Measurements from ENCODE around the gene TACC2.

The TACC2 gene

GRCh38 chr10:122154545-122155366, 165.8 kb downstream of the TACC2 start:
- H3K9ac ChIP-seq: peak overlapping the region in 7 of 11 experiments; percentile 7 to 50 (median 37); a peak in 5 of 22 replicates
- TF ChIP-seq Cebpa-rat (IDR thresholded peaks at IDR 0.05): no peak
- peak overlapping the region; percentile 59 to 81 (median 70) for H3K4me2 ChIP-seq
- no peaks in the 10 kb centered on the region for H3K9me3 ChIP-seq (replicated peaks in 1 of 11)
- peaks cover 24 to 51% (median 43%) of the 10 kb centered on the region in 10 experiments for H3K4me1 ChIP-seq
- peak overlapping the region in 2 of 11 experiments; percentile 34 to 40; a peak in 2 of 22 replicates for H3K27ac ChIP-seq
- peaks cover 0 to 8% (median 0%) of the 10 kb centered on the region in 11 experiments; a peak in 4 of 22 replicates for H3K27me3 ChIP-seq
- no peaks in the 10 kb centered on the region; a peak in 1 of 22 replicates for H4K20me1 ChIP-seq
- no peaks in the 10 kb centered on the region for H3K36me3 ChIP-seq
- no peak overlapping the region for H3K4me3 ChIP-seq

GRCh38 chr10:122157451-122157850, 168.5 kb downstream of the TACC2 start:
- Histone ChIP-seq H3K36me3 (no peaks in the 10 kb centered on the region), H4K20me1 (peaks cover 0 to 6% (median 0%) of the 10 kb centered on the region in 11 experiments; a peak in 3 of 22 replicates), H3K9me3 (replicated peaks in 1 of 11) (no peaks in the 10 kb centered on the region), H3K27me3 (peaks cover 9 to 24% (median 17%) of the 10 kb centered on the region in 11 experiments), H3K4me1 (peaks cover 22 to 36% (median 31%) of the 10 kb centered on the region in 10 experiments), H3K4me2 (no peak overlapping the region), H3K27ac (no peak overlapping the region), H3K9ac (no peak overlapping the region), H3K4me3 (no peak overlapping the region)
- TF ChIP-seq Cebpa-rat (IDR thresholded peaks at IDR 0.05): no peak

GRCh38 chr10:122158362-122158761, 169.4 kb downstream of the TACC2 start:
- Histone ChIP-seq H3K27me3 (peaks cover 18 to 33% (median 26%) of the 10 kb centered on the region in 11 experiments), H3K27ac (no peak overlapping the region), H3K4me2 (no peak overlapping the region), H3K9me3 (replicated peaks in 1 of 11) (no peaks in the 10 kb centered on the region), H3K4me3 (no peak overlapping the region), H3K9ac (no peak overlapping the region), H4K20me1 (peaks cover 0 to 15% (median 0%) of the 10 kb centered on the region in 11 experiments; a peak in 3 of 22 replicates), H3K4me1 (peaks cover 25 to 37% (median 33%) of the 10 kb centered on the region in 10 experiments), H3K36me3 (no peaks in the 10 kb centered on the region)
- no peak for TF ChIP-seq Cebpa-rat (IDR thresholded peaks at IDR 0.05)

- H4K20me1 ChIP-seq: peaks cover 0 to 22% (median 4%) of the 10 kb centered on the region in 11 experiments; a peak in 8 of 22 replicates
- peaks cover 28 to 43% (median 36%) of the 10 kb centered on the region in 11 experiments for H3K27me3 ChIP-seq
- TF ChIP-seq Cebpa-rat (IDR thresholded peaks at IDR 0.05): no peak
- no peaks in the 10 kb centered on the region for H3K9me3 ChIP-seq (replicated peaks in 1 of 11)
- no peak overlapping the region for H3K4me3 ChIP-seq
- no peak overlapping the region for H3K27ac ChIP-seq
- no peaks in the 10 kb centered on the region for H3K36me3 ChIP-seq
- no peak overlapping the region for H3K9ac ChIP-seq
- H3K4me2 ChIP-seq: peak overlapping the region in 2 of 11 experiments; percentile 3 to 20; a peak in 2 of 22 replicates
- H3K4me1 ChIP-seq: peaks cover 25 to 37% (median 33%) of the 10 kb centered on the region in 10 experiments
These were observed 170.4 kb downstream of the TACC2 start for GRCh38 chr10:122159141-122159970.

GRCh38 chr10:122161795-122162194, 172.8 kb downstream of the TACC2 start:
- Histone ChIP-seq H3K4me2 (no peak overlapping the region; a peak in 1 of 22 replicates), H3K36me3 (no peaks in the 10 kb centered on the region), H3K27ac (no peak overlapping the region), H3K9ac (no peak overlapping the region), H4K20me1 (peaks cover 0 to 29% (median 4%) of the 10 kb centered on the region in 11 experiments; a peak in 8 of 22 replicates), H3K4me1 (peaks cover 17 to 48% (median 40%) of the 10 kb centered on the region in 10 experiments), H3K27me3 (peaks cover 52 to 67% (median 60%) of the 10 kb centered on the region in 11 experiments), H3K9me3 (replicated peaks in 1 of 11) (no peaks in the 10 kb centered on the region), H3K4me3 (no peak overlapping the region)
- no peak for TF ChIP-seq Cebpa-rat (IDR thresholded peaks at IDR 0.05)

GRCh38 chr10:122162671-122163173, 173.8 kb downstream of the TACC2 start:
- H4K20me1 ChIP-seq: peaks cover 0 to 29% (median 4%) of the 10 kb centered on the region in 11 experiments; a peak in 8 of 22 replicates
- TF ChIP-seq Cebpa-rat (IDR thresholded peaks at IDR 0.05): no peak
- H3K36me3 ChIP-seq: no peaks in the 10 kb centered on the region
- peak overlapping the region in 4 of 11 experiments; percentile 7 to 72 (median 55); a peak in 4 of 22 replicates for H3K27ac ChIP-seq
- peak overlapping the region in 9 of 10 experiments; percentile 62 to 78 (median 69); a peak in 16 of 20 replicates for H3K4me3 ChIP-seq
- H3K9ac ChIP-seq: peak overlapping the region in 5 of 11 experiments; percentile 69 to 83 (median 79); a peak in 9 of 22 replicates
- H3K27me3 ChIP-seq: peaks cover 56 to 71% (median 65%) of the 10 kb centered on the region in 11 experiments
- H3K4me2 ChIP-seq: peak overlapping the region; percentile 94 to 100 (median 99)
- H3K4me1 ChIP-seq: peaks cover 17 to 50% (median 40%) of the 10 kb centered on the region in 10 experiments
- no peaks in the 10 kb centered on the region for H3K9me3 ChIP-seq (replicated peaks in 1 of 11)

- TF ChIP-seq Cebpa-rat (IDR thresholded peaks at IDR 0.05): no peak
- H4K20me1 ChIP-seq: peaks cover 0 to 29% (median 4%) of the 10 kb centered on the region in 11 experiments; a peak in 8 of 22 replicates
- peaks cover 56 to 71% (median 65%) of the 10 kb centered on the region in 11 experiments for H3K27me3 ChIP-seq
- H3K27ac ChIP-seq: peak overlapping the region in 5 of 11 experiments; percentile 7 to 72 (median 53); a peak in 7 of 22 replicates
- H3K4me3 ChIP-seq: peak overlapping the region; percentile 61 to 78 (median 69)
- H3K36me3 ChIP-seq: no peaks in the 10 kb centered on the region
- peak overlapping the region; percentile 94 to 100 (median 99) for H3K4me2 ChIP-seq
- peak overlapping the region; percentile 45 to 83 (median 70); a peak in 21 of 22 replicates for H3K9ac ChIP-seq
- H3K9me3 ChIP-seq (replicated peaks in 1 of 11): no peaks in the 10 kb centered on the region
- H3K4me1 ChIP-seq: peaks cover 17 to 50% (median 40%) of the 10 kb centered on the region in 10 experiments
These were observed 174.4 kb downstream of the TACC2 start for GRCh38 chr10:122163174-122164022.

All from BLaER1 treated with 17β-estradiol and CSF1 and Interleukin-3, amounts not matched to agents 10 nM and 100 nM (cell line).